Hepatocyte (in vitro differentiated cells): ENCODE measurements around the gene SOBP. TPM values are rescaled to one million over a fixed set of nuclear protein-coding genes. Genes with fewer than 3 reads are reported as not detected.

Source experiments
- DNase-seq: peaks from one replicate; pipeline ENCODE4 v3.0.0-alpha.2; 2016; ENCODE audit warnings: low spot score
- H2AFZ ChIP-seq: fragments of 200-600 bp; sonication (generic); 2 replicates; pipeline ENCODE4 v1.6.0; 2016; ENCODE audit warnings: antibody characterized with exemption, mild to moderate bottlenecking
- H3K27ac ChIP-seq: fragments of 200-600 bp; sonication (generic); 2 replicates; pipeline ENCODE4 v1.5.1; 2016; ENCODE audit warnings: mild to moderate bottlenecking
- H3K27me3 ChIP-seq: fragments of 200-600 bp; sonication (generic); 2 replicates; pipeline ENCODE4 v1.6.1; 2016
- H3K36me3 ChIP-seq: fragments of 200-600 bp; sonication (generic); replicated peaks from 2 replicates; pipeline ENCODE4 v1.5.1; 2016; ENCODE audit warnings: low read depth; ENCODE audit not compliant: insufficient read depth
- H3K4me1 ChIP-seq: fragments of 200-600 bp; sonication (generic); 2 replicates; pipeline ENCODE4 v1.5.1; 2016; ENCODE audit warnings: mild to moderate bottlenecking, moderate library complexity; ENCODE audit not compliant: insufficient read depth
- H3K4me2 ChIP-seq: fragments of 200-600 bp; sonication (generic); 2 replicates; pipeline ENCODE4 v1.6.0; 2016
- H3K4me3 ChIP-seq: fragments of 200-600 bp; sonication (generic); 2 replicates; pipeline ENCODE4 v1.5.1; 2016; ENCODE audit warnings: mild to moderate bottlenecking
- H3K79me2 ChIP-seq: fragments of 200-600 bp; sonication (generic); 2 replicates; pipeline ENCODE4 v1.6.0; 2017; ENCODE audit warnings: mild to moderate bottlenecking
- H3K9me2 ChIP-seq: fragments of 200-600 bp; sonication (generic); replicated peaks from 2 replicates; pipeline ENCODE4 v1.6.0; 2017; ENCODE audit warnings: mild to moderate bottlenecking; ENCODE audit not compliant: insufficient read depth
- H3K9me3 ChIP-seq: fragments of 200-600 bp; sonication (generic); 2 replicates; pipeline ENCODE4 v1.5.1; 2016; ENCODE audit warnings: low read depth, mild to moderate bottlenecking
- H4K20me1 ChIP-seq: fragments of 200-600 bp; sonication (generic); 2 replicates; pipeline ENCODE4 v1.6.0; 2016; ENCODE audit warnings: mild to moderate bottlenecking; ENCODE audit not compliant: insufficient read depth, poor library complexity, severe bottlenecking
- CTCF ChIP-seq: fragments of 200-600 bp; sonication (generic); IDR thresholded peaks from 2 replicates; pipeline ENCODE4 v1.5.1; 2016; ENCODE audit warnings: antibody characterized with exemption, mild to moderate bottlenecking; ENCODE audit not compliant: poor library complexity
- EZH2 ChIP-seq: fragments of 200-600 bp; sonication (generic); IDR thresholded peaks from 2 replicates; pipeline ENCODE4 v1.6.1; 2016; ENCODE audit warnings: antibody characterized with exemption, mild to moderate bottlenecking, borderline replicate concordance
- EZH2phosphoT487 ChIP-seq: fragments of 200-600 bp; sonication (generic); IDR thresholded peaks from one replicate; pipeline ENCODE4 v1.6.1; 2018; ENCODE audit warnings: antibody characterized with exemption, mild to moderate bottlenecking, low read depth, moderate library complexity; ENCODE audit not compliant: unreplicated experiment, severe bottlenecking
- WGBS: methylation state at CpG from one replicate; pipeline ENCODE4 v1.1.6; 2016; ENCODE audit warnings: low lambda C conversion rate; ENCODE audit errors: missing lambda C conversion rate; 5-methylcytosine and 5-hydroxymethylcytosine counted together
- polyA plus RNA-seq: library from polyadenylated mRNA; unstranded; fragments of >200 nt; fragmentation: Nextera tagmentation; extraction: Ambion mirVana; gene quantifications from 2 replicates; pipeline ENCODE4 v1.2.1, GENCODE V29; 2016
- total RNA-seq: library from RNA; depleted of rRNA; stranded (reverse); fragments of >200 nt; gene quantifications from 2 replicates; pipeline ENCODE4 v1.2.3, GENCODE V29; 2014

The SOBP gene
- total and polyA plus RNA-seq, 2 experiments from 2014 or later, result 2.1 to 2.2 TPM

- 92% methylated on average over 6 of the region's 7 CpGs for WGBS
- H3K4me2 ChIP-seq, result no peak overlapping the region
- no peaks in the 10 kb centered on the region for H3K9me3 ChIP-seq
- no peak overlapping the region for H3K27ac ChIP-seq
- H3K4me1 ChIP-seq, result no peaks in the 10 kb centered on the region
- H3K36me3 ChIP-seq, result no peaks in the 10 kb centered on the region
- H4K20me1 ChIP-seq, result no peaks in the 10 kb centered on the region
- no peaks in the 10 kb centered on the region for H3K79me2 ChIP-seq
- H2AFZ ChIP-seq, result no peak overlapping the region
- DNase-seq, result no peak
- H3K4me3 ChIP-seq, result no peak overlapping the region
- no peak for TF ChIP-seq EZH2phosphoT487
- H3K27me3 ChIP-seq, result no peaks in the 10 kb centered on the region
- no peaks in the 10 kb centered on the region for H3K9me2 ChIP-seq
Measured at GRCh38 chr6:107565165-107565723, 75.3 kb downstream of the SOBP start.

DNA sequence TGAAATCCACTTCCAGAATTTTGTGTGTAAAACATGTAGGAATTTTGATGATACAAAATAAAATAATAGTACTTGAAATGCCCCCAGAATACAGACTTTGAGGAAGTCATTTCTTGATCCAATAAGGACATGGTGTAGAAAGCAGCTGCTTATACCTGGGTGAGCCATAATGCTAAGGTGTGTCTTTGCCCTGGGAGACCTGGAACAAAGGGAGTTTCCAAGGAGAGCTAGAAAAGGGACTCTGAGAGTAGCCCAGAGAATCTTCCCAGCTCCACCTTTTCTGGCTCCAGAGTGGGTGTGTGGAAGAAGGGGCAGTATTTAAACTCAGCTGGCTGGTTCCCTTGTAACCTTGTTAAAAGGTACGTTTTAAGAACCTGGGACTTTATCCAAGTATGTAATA, 77.7 kb downstream of the SOBP start:
- H3K36me3 ChIP-seq, result no peaks in the 10 kb centered on the region
- no peak for DNase-seq
- TF ChIP-seq CTCF (no peak), EZH2phosphoT487 (no peak), EZH2 (no peak)
- WGBS, result 59% methylated on average over 1 of the region's 1 CpG
- no peaks in the 10 kb centered on the region for H3K4me1 ChIP-seq
- H2AFZ ChIP-seq, result no peak overlapping the region
- no peak overlapping the region for H3K4me3 ChIP-seq
- no peak overlapping the region for H3K4me2 ChIP-seq
- H3K27ac ChIP-seq, result no peak overlapping the region
- H3K79me2 ChIP-seq, result no peaks in the 10 kb centered on the region
- no peaks in the 10 kb centered on the region for H3K9me2 ChIP-seq
- no peaks in the 10 kb centered on the region for H3K27me3 ChIP-seq
- H4K20me1 ChIP-seq, result no peaks in the 10 kb centered on the region
- no peaks in the 10 kb centered on the region for H3K9me3 ChIP-seq

GRCh38 chr6:107569473-107569872, 79.6 kb downstream of the SOBP start:
- Histone ChIP-seq H2AFZ (no peak overlapping the region), H3K4me1 (no peaks in the 10 kb centered on the region), H3K9me2 (no peaks in the 10 kb centered on the region), H3K4me3 (no peak overlapping the region), H3K79me2 (no peaks in the 10 kb centered on the region), H3K27me3 (no peaks in the 10 kb centered on the region), H3K9me3 (no peaks in the 10 kb centered on the region), H3K36me3 (no peaks in the 10 kb centered on the region), H3K4me2 (no peak overlapping the region), H4K20me1 (no peaks in the 10 kb centered on the region), H3K27ac (no peak overlapping the region)
- no peak for DNase-seq
- 95% methylated on average over 9 of the region's 9 CpGs for WGBS
- TF ChIP-seq EZH2 (no peak), CTCF (no peak), EZH2phosphoT487 (no peak)

DNA sequence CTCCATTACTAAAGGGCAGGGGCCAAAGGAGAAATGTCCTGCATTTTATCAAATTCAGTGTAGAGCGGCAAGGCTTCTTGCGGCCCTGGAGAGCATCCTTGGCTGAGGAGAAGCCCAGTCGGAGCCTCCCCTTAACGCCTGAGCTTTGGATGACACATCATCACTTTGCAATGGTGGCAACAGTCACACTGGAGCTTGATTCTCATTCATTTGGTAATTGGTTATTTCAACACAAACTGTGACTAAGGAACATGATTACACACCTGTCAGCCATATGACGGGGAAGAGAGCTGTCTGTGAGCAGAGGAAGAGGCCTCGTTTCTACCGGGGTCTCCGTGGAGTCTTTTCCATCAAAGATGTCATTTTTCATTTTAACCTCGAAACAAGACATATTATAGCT, 81.4 kb downstream of the SOBP start:
- Histone ChIP-seq H3K27me3 (no peaks in the 10 kb centered on the region), H3K4me1 (no peaks in the 10 kb centered on the region), H2AFZ (no peak overlapping the region), H3K4me2 (no peak overlapping the region), H3K9me2 (no peaks in the 10 kb centered on the region), H3K9me3 (no peaks in the 10 kb centered on the region), H3K4me3 (no peak overlapping the region), H3K36me3 (no peaks in the 10 kb centered on the region), H4K20me1 (no peaks in the 10 kb centered on the region), H3K79me2 (no peaks in the 10 kb centered on the region), H3K27ac (no peak overlapping the region)
- no peak for DNase-seq
- TF ChIP-seq CTCF (no peak), EZH2 (no peak), EZH2phosphoT487 (no peak)
- 92% methylated on average over 9 of the region's 9 CpGs for WGBS
